ENCODE measurements around the gene VRK1. TPM values are rescaled to one million over a fixed set of nuclear protein-coding genes. Genes with fewer than 3 reads are reported as not detected.

VRK1 gene
- total RNA-seq, 1 experiment from 2014 or later = 67.3 TPM

DNA sequence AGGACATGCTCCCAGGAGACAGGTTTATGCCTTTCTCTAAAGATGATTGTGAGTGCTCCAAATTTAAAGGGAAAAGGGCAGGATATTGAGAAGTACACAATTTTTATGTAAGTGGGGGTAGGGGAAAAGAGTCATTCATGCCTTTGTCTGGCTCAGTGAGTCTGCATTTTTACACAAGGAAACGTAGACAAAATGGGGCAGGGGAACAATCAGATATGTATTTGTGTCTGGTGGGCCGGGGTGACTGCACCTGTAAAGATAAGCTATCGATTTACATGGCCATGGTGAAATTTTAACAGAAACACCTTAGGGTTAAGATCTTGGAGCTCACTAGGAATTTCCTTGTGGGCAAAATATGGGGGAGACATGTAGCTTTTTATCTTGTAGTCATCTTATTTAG lies 123.6 kb downstream of the VRK1 start (continued):
- TF ChIP-seq, protein P1, sequence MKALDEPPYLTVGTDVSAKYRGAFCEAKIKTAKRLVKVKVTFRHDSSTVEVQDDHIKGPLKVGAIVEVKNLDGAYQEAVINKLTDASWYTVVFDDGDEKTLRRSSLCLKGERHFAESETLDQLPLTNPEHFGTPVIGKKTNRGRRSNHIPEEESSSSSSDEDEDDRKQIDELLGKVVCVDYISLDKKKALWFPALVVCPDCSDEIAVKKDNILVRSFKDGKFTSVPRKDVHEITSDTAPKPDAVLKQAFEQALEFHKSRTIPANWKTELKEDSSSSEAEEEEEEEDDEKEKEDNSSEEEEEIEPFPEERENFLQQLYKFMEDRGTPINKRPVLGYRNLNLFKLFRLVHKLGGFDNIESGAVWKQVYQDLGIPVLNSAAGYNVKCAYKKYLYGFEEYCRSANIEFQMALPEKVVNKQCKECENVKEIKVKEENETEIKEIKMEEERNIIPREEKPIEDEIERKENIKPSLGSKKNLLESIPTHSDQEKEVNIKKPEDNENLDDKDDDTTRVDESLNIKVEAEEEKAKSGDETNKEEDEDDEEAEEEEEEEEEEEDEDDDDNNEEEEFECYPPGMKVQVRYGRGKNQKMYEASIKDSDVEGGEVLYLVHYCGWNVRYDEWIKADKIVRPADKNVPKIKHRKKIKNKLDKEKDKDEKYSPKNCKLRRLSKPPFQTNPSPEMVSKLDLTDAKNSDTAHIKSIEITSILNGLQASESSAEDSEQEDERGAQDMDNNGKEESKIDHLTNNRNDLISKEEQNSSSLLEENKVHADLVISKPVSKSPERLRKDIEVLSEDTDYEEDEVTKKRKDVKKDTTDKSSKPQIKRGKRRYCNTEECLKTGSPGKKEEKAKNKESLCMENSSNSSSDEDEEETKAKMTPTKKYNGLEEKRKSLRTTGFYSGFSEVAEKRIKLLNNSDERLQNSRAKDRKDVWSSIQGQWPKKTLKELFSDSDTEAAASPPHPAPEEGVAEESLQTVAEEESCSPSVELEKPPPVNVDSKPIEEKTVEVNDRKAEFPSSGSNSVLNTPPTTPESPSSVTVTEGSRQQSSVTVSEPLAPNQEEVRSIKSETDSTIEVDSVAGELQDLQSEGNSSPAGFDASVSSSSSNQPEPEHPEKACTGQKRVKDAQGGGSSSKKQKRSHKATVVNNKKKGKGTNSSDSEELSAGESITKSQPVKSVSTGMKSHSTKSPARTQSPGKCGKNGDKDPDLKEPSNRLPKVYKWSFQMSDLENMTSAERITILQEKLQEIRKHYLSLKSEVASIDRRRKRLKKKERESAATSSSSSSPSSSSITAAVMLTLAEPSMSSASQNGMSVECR (CRISPR knock-in tag; IDR thresholded peaks at IDR 0.05; ENCODE audit: borderline replicate concordance) = no peak

- no peak for TF ChIP-seq CREM (CRISPR knock-in tag; IDR thresholded peaks at IDR 0.05)
- no peak for TF ChIP-seq TEAD4 (CRISPR knock-in tag; IDR thresholded peaks at IDR 0.05)
- TF ChIP-seq, protein P2, sequence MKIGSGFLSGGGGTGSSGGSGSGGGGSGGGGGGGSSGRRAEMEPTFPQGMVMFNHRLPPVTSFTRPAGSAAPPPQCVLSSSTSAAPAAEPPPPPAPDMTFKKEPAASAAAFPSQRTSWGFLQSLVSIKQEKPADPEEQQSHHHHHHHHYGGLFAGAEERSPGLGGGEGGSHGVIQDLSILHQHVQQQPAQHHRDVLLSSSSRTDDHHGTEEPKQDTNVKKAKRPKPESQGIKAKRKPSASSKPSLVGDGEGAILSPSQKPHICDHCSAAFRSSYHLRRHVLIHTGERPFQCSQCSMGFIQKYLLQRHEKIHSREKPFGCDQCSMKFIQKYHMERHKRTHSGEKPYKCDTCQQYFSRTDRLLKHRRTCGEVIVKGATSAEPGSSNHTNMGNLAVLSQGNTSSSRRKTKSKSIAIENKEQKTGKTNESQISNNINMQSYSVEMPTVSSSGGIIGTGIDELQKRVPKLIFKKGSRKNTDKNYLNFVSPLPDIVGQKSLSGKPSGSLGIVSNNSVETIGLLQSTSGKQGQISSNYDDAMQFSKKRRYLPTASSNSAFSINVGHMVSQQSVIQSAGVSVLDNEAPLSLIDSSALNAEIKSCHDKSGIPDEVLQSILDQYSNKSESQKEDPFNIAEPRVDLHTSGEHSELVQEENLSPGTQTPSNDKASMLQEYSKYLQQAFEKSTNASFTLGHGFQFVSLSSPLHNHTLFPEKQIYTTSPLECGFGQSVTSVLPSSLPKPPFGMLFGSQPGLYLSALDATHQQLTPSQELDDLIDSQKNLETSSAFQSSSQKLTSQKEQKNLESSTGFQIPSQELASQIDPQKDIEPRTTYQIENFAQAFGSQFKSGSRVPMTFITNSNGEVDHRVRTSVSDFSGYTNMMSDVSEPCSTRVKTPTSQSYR (CRISPR knock-in tag; IDR thresholded peaks at IDR 0.05) = no peak
- TF ChIP-seq, protein P1 (CRISPR knock-in tag; IDR thresholded peaks at IDR 0.05; ENCODE audit: borderline replicate concordance) = no peak
- no peak for TF ChIP-seq EMX1 (CRISPR knock-in tag; IDR thresholded peaks at IDR 0.05)
- TF ChIP-seq USF2 (CRISPR knock-in tag; IDR thresholded peaks at IDR 0.05) = no peak
- TF ChIP-seq TCF7 (CRISPR knock-in tag; IDR thresholded peaks at IDR 0.05; ENCODE audit: low read depth) = no peak
- TF ChIP-seq SMAD4 (CRISPR knock-in tag; IDR thresholded peaks at IDR 0.05) = no peak
- no peak for TF ChIP-seq NR2C2 (CRISPR knock-in tag; IDR thresholded peaks at IDR 0.05)
- ATAC-seq (no peak), DNase-seq (ENCODE audit: low spot score) (no peak)
- Mint-ChIP-seq H3K9me3 (peaks cover 29% of the 10 kb centered on the region), H3K4me3 (no peak overlapping the region), H3K36me3 (peaks cover 27% of the 10 kb centered on the region), H3K27me3 (ENCODE audit: low read depth) (no peaks in the 10 kb centered on the region), H3K4me1 (peaks cover 8% of the 10 kb centered on the region), H3K27ac (no peak overlapping the region)
- ChIA-PET CTCF (interaction anchor here (0.5 kb wide), 1 partner anchor 61 kb away, joined by 3 read pairs; no protein-coding TSS in a partner anchor), POLR2A (no interaction called here)
These were observed 125.8 kb downstream of the VRK1 start for GRCh38 chr14:96922986-96923385.

- Mint-ChIP-seq H3K4me1 (peaks cover 8% of the 10 kb centered on the region), H3K9me3 (peaks cover 29% of the 10 kb centered on the region), H3K4me3 (no peak overlapping the region), H3K27ac (no peak overlapping the region), H3K36me3 (peaks cover 27% of the 10 kb centered on the region), H3K27me3 (ENCODE audit: low read depth) (no peaks in the 10 kb centered on the region)
- no peak for DNase-seq (ENCODE audit: low spot score)
- CTCF ChIA-PET = interaction anchor here (1.4 kb wide), 1 partner anchor 14 kb away, joined by 5 read pairs; no protein-coding TSS in a partner anchor
- peak; percentile 57 for ATAC-seq
- TF ChIP-seq USF2 (CRISPR knock-in tag; IDR thresholded peaks at IDR 0.05) (no peak), HMGA2 (CRISPR knock-in tag; IDR thresholded peaks at IDR 0.05) (no peak), ATF1 (CRISPR knock-in tag; IDR thresholded peaks at IDR 0.05) (no peak), NFATC4 (CRISPR knock-in tag; IDR thresholded peaks at IDR 0.05) (no peak)
- POLR2A ChIA-PET = no interaction called here
These were observed 128.2 kb downstream of the VRK1 start for GRCh38 chr14:96925422-96925821.

Measured in WTC11 (cell line).